Ovary (tissue), 3 donors: ENCODE measurements around the gene TFF3.

Experiments used
- POLR2A ChIP-seq: fragments of 450-650 bp; IDR thresholded peaks from one replicate; pipeline ENCODE4 v1.6.1; 2017; ENCODE audit warnings: antibody characterized with exemption, mild to moderate bottlenecking, moderate library complexity
- TF ChIP-seq, protein P1 (sequence below), 3 donors: fragments of 450-650 bp in 2 of 3; fragments of 200-600 bp in 1 of 3; IDR thresholded peaks; one replicate each; pipeline versions ENCODE4 v1.5.1 to v1.8.0; 2016 to 2022; ENCODE audit warnings: antibody characterized with exemption in 3 of 3, mild to moderate bottlenecking in 1 of 3
- donor health status: DM: no; HTN: no; CAD: no.

GRCh38 chr21:42272984-42273600, 42.1 kb downstream of the TFF3 start:
- TF ChIP-seq, protein P1, sequence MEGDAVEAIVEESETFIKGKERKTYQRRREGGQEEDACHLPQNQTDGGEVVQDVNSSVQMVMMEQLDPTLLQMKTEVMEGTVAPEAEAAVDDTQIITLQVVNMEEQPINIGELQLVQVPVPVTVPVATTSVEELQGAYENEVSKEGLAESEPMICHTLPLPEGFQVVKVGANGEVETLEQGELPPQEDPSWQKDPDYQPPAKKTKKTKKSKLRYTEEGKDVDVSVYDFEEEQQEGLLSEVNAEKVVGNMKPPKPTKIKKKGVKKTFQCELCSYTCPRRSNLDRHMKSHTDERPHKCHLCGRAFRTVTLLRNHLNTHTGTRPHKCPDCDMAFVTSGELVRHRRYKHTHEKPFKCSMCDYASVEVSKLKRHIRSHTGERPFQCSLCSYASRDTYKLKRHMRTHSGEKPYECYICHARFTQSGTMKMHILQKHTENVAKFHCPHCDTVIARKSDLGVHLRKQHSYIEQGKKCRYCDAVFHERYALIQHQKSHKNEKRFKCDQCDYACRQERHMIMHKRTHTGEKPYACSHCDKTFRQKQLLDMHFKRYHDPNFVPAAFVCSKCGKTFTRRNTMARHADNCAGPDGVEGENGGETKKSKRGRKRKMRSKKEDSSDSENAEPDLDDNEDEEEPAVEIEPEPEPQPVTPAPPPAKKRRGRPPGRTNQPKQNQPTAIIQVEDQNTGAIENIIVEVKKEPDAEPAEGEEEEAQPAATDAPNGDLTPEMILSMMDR (IDR thresholded peaks at IDR 0.05): no peak
- TF ChIP-seq POLR2A: no peak
